Endodermal cell (in vitro differentiated cells): Measurements from ENCODE around the gene AUTS2. TPM values are rescaled to one million over a fixed set of nuclear protein-coding genes. Genes with fewer than 3 reads are reported as not detected.

Experiments used
- DNase-seq: peaks from one replicate; pipeline ENCODE4 v3.0.0-alpha.2; 2017
- H3K27ac ChIP-seq: 2 replicates; pipeline ENCODE4 v1.5.1; 2013; ENCODE audit warnings: mild to moderate bottlenecking, low read depth, low read length, moderate library complexity
- H3K27me3 ChIP-seq: 2 replicates; pipeline ENCODE4 v1.6.1; 2013; ENCODE audit warnings: mild to moderate bottlenecking, low read length, moderate library complexity; ENCODE audit not compliant: insufficient read depth, control insufficient read depth, poor library complexity, severe bottlenecking
- H3K36me3 ChIP-seq: 2 replicates; pipeline ENCODE4 v1.7.0; 2013; ENCODE audit warnings: mild to moderate bottlenecking, low read length, moderate library complexity; ENCODE audit not compliant: control insufficient read depth, insufficient read depth
- H3K4me1 ChIP-seq: one replicate; pipeline ENCODE4 v1.7.0; 2013; ENCODE audit warnings: low read length; ENCODE audit not compliant: control insufficient read depth, insufficient read depth
- H3K4me3 ChIP-seq: 2 replicates; pipeline ENCODE4 v1.5.1; 2013; ENCODE audit warnings: mild to moderate bottlenecking, low read length, moderate library complexity
- H3K9ac ChIP-seq: 2 replicates; pipeline ENCODE4 v1.6.1; 2013; ENCODE audit warnings: mild to moderate bottlenecking, low read length, moderate library complexity; ENCODE audit not compliant: poor library complexity, severe bottlenecking; ENCODE audit errors: extremely low read depth
- H3K9me3 ChIP-seq: 2 replicates; pipeline ENCODE4 v1.6.1; 2013; ENCODE audit warnings: mild to moderate bottlenecking, low read length, moderate library complexity; ENCODE audit not compliant: control insufficient read depth
- H3K27ac Mint-ChIP-seq: 2 replicates; pipeline ENCODE4 v1.8.0; 2020; ENCODE audit warnings: mixed read lengths
- H3K27me3 Mint-ChIP-seq: 2 replicates; pipeline ENCODE4 v1.8.0; 2021; ENCODE audit warnings: mild to moderate bottlenecking, mixed read lengths; ENCODE audit not compliant: insufficient read depth
- H3K36me3 Mint-ChIP-seq: 2 replicates; pipeline ENCODE4 v1.8.0; 2020; ENCODE audit warnings: low read depth, mixed read lengths
- H3K4me1 Mint-ChIP-seq: 2 replicates; pipeline ENCODE4 v1.8.0; 2020; ENCODE audit warnings: mixed read lengths
- H3K4me3 Mint-ChIP-seq: 2 replicates; pipeline ENCODE4 v1.8.0; 2020; ENCODE audit warnings: mild to moderate bottlenecking, moderate library complexity, mixed read lengths
- H3K9me3 Mint-ChIP-seq: 2 replicates; pipeline ENCODE4 v1.8.0; 2020; ENCODE audit warnings: mild to moderate bottlenecking, mixed read lengths
- WGBS, 2 experiments: methylation state at CpG; one replicate each; pipeline versions ENCODE4 v1.1.5 to v1.1.7; 2013; ENCODE audit warnings: missing lambda C conversion rate in 2 of 2, mixed read lengths in 1 of 2; ENCODE audit not compliant: insufficient coverage in 1 of 2, insufficient read length in 1 of 2; 5-methylcytosine and 5-hydroxymethylcytosine counted together
- total RNA-seq, 2 donors: library from RNA; stranded (reverse); fragmentation: NEBNext Ultra II Directional in 1 of 2; extraction: Animal tissue kit (Norgen Biotek cat#: 25700) in 1 of 2; gene quantifications; 2 replicates in 1 of 2; 3 replicates in 1 of 2; pipeline ENCODE4 v1.2.1, GENCODE V29; 2021
- TF ChIP-seq, protein P1 (sequence below): fragments of 200-600 bp; sonication (generic); conservative IDR thresholded peaks from 2 replicates; pipeline ENCODE4 v1.5.0; 2021; ENCODE audit warnings: antibody characterized with exemption, mild to moderate bottlenecking

AUTS2 gene
- total RNA-seq, 2 donors from 2014 or later, result 76.8 to 106 TPM

DNA sequence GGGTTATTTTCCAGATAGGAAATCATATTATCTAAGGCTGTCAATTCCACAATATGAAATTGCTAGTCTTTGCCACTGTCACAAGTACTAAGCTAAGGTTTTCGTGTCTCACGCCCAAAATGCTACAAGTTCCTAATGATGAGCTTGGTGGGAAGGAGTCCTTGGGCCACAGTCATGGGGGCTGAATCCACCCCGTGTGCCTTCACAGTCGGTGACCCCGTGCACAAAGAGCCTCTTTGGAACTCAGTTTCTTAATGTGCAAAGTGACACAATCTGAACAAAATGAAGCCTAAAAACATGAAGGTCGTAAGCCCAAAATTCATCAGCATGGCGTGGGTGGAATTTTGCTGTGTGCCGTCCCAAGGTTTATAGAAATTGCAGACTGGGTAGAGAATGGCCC is 1196.7 kb downstream of the AUTS2 start:
- Mint-ChIP-seq H3K27me3 (peaks cover 1% of the 10 kb centered on the region), H3K36me3 (peaks cover 54% of the 10 kb centered on the region), H3K27ac (no peak overlapping the region), H3K4me1 (peaks cover 4% of the 10 kb centered on the region), H3K4me3 (no peak overlapping the region), H3K9me3 (peaks cover 8% of the 10 kb centered on the region)
- Histone ChIP-seq H3K36me3 (peaks cover 42% of the 10 kb centered on the region), H3K9me3 (peaks cover 3% of the 10 kb centered on the region), H3K27ac (no peak overlapping the region), H3K27me3 (no peaks in the 10 kb centered on the region), H3K4me3 (no peak overlapping the region), H3K9ac (no peak overlapping the region), H3K4me1 (no peaks in the 10 kb centered on the region)
- DNase-seq, result no peak
- WGBS, 2 experiments, result 87 to 93% methylated on average over 7 to 8 of the region's 8 CpGs
- TF ChIP-seq, protein P1, sequence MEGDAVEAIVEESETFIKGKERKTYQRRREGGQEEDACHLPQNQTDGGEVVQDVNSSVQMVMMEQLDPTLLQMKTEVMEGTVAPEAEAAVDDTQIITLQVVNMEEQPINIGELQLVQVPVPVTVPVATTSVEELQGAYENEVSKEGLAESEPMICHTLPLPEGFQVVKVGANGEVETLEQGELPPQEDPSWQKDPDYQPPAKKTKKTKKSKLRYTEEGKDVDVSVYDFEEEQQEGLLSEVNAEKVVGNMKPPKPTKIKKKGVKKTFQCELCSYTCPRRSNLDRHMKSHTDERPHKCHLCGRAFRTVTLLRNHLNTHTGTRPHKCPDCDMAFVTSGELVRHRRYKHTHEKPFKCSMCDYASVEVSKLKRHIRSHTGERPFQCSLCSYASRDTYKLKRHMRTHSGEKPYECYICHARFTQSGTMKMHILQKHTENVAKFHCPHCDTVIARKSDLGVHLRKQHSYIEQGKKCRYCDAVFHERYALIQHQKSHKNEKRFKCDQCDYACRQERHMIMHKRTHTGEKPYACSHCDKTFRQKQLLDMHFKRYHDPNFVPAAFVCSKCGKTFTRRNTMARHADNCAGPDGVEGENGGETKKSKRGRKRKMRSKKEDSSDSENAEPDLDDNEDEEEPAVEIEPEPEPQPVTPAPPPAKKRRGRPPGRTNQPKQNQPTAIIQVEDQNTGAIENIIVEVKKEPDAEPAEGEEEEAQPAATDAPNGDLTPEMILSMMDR, result no peak

DNA sequence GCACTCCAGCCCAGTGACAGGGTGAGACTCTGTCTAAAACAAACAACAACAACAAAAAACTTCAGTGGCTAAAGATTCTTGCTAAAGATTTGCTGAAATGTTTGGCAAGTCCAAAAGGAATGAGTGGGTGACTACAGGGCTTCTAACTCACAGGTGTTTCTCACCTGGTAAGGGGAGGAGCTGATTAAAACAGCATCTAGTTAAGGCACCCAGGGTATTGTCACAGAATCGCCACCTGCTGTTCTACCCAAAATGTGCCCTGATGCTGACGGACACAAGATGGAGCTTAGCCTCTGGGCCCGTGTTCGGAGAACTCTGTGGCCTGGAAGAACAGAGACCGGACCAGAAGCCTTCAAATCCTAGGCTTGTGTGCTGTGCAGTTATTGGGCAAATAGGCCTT is 1197.7 kb downstream of the AUTS2 start:
- Mint-ChIP-seq H3K36me3 (peaks cover 54% of the 10 kb centered on the region), H3K4me1 (peaks cover 4% of the 10 kb centered on the region), H3K4me3 (no peak overlapping the region), H3K9me3 (peaks cover 18% of the 10 kb centered on the region), H3K27me3 (peaks cover 6% of the 10 kb centered on the region), H3K27ac (no peak overlapping the region)
- H3K36me3 ChIP-seq, result peaks cover 37% of the 10 kb centered on the region
- no peak overlapping the region for H3K27ac ChIP-seq
- DNase-seq, result peak; percentile 51
- H3K4me1 ChIP-seq, result no peaks in the 10 kb centered on the region
- H3K9me3 ChIP-seq, result peaks cover 9% of the 10 kb centered on the region
- no peak overlapping the region for H3K4me3 ChIP-seq
- no peaks in the 10 kb centered on the region for H3K27me3 ChIP-seq
- TF ChIP-seq, protein P1, result no peak
- WGBS, 2 experiments, result 91 to 100% methylated on average over 3 to 5 of the region's 5 CpGs
- no peak overlapping the region for H3K9ac ChIP-seq

DNA sequence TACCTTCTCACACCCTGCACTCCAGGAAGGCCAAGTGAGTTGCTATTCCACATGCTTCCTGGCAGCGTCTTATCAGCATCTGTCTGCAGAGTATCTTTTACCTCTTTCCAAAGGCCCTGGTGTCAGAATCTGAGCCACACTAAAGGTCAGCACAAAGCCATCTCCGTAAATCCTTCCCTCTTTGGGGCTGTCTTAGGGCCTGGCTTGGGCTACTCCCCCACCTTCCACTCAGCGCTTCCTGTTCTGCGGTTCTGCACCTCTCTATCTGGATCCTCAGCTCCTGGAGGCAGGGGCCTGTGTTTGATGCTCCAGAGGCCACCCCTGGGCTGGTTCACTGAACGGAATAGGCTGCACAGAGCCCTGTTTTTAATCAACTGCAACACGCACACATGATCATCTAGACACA is 1198.8 kb downstream of the AUTS2 start:
- H3K27ac Mint-ChIP-seq, result peak overlapping the region; percentile 26
- H3K27ac ChIP-seq, result no peak overlapping the region
- H3K4me1 Mint-ChIP-seq, result peaks cover 4% of the 10 kb centered on the region

More for the DNA sequence above, 1198.8 kb downstream of the AUTS2 start:
- H3K36me3 Mint-ChIP-seq, result peaks cover 45% of the 10 kb centered on the region
- Histone ChIP-seq H3K4me3 (no peak overlapping the region), H3K4me1 (no peaks in the 10 kb centered on the region), H3K27me3 (no peaks in the 10 kb centered on the region), H3K9ac (no peak overlapping the region), H3K9me3 (peaks cover 9% of the 10 kb centered on the region), H3K36me3 (peaks cover 25% of the 10 kb centered on the region)
- peaks cover 11% of the 10 kb centered on the region for H3K27me3 Mint-ChIP-seq
- TF ChIP-seq, protein P1, result no peak
- no peak for DNase-seq
- 89 to 96% methylated on average over 4 to 6 of the region's 6 CpGs for WGBS, 2 experiments
- H3K9me3 Mint-ChIP-seq, result peaks cover 24% of the 10 kb centered on the region
- H3K4me3 Mint-ChIP-seq, result no peak overlapping the region
